MM.1S (cell line): Measurements from ENCODE around the gene SLC48A1.

Experiments used
- DNase-seq: peaks from one replicate; pipeline ENCODE4 v3.0.0-alpha.2; 2015
- H2AFZ ChIP-seq: fragments of 300-600 bp; sonication (generic); 2 replicates; pipeline ENCODE4 v1.6.0; 2016; ENCODE audit warnings: antibody characterized with exemption, low read length
- H3F3A ChIP-seq: fragments of 300-600 bp; sonication (generic); 2 replicates; pipeline ENCODE4 v1.6.1; 2016; ENCODE audit warnings: mild to moderate bottlenecking, antibody characterized with exemption, low read length, moderate library complexity, mixed read lengths; ENCODE audit not compliant: insufficient read depth
- H3K27ac ChIP-seq: fragments of 300-600 bp; sonication (generic); 2 replicates; pipeline ENCODE4 v1.5.1; 2016; ENCODE audit warnings: mild to moderate bottlenecking, low read length
- H3K27me3 ChIP-seq: fragments of 300-600 bp; sonication (generic); replicated peaks from 2 replicates; pipeline ENCODE4 v1.6.0; 2016; ENCODE audit warnings: low read length; ENCODE audit not compliant: insufficient read depth
- H3K36me3 ChIP-seq: fragments of 300-600 bp; sonication (generic); replicated peaks from 2 replicates; pipeline ENCODE4 v1.6.1; 2016; ENCODE audit warnings: mild to moderate bottlenecking, low read length, mixed read lengths; ENCODE audit not compliant: insufficient read depth
- H3K4me1 ChIP-seq: fragments of 300-600 bp; sonication (generic); 2 replicates; pipeline ENCODE4 v1.6.1; 2016; ENCODE audit warnings: low read length, mixed read lengths
- H3K4me2 ChIP-seq: fragments of 300-600 bp; sonication (generic); 2 replicates; pipeline ENCODE4 v1.6.0; 2016; ENCODE audit warnings: low read depth, low read length
- H3K4me3 ChIP-seq: fragments of 300-600 bp; sonication (generic); 2 replicates; pipeline ENCODE4 v1.5.1; 2016; ENCODE audit warnings: low read length, mixed read lengths
- H3K79me2 ChIP-seq: fragments of 300-600 bp; sonication (generic); 2 replicates; pipeline ENCODE4 v1.6.1; 2016; ENCODE audit warnings: mixed run types, low read length, mixed read lengths
- H3K9ac ChIP-seq: fragments of 300-600 bp; sonication (generic); 2 replicates; pipeline ENCODE4 v1.6.1; 2016; ENCODE audit warnings: low read length, mixed read lengths
- H3K9me2 ChIP-seq: fragments of 300-600 bp; sonication (generic); replicated peaks from 2 replicates; pipeline ENCODE4 v1.6.1; 2016; ENCODE audit warnings: mild to moderate bottlenecking, low read length, mixed read lengths; ENCODE audit not compliant: insufficient read depth
- H3K9me3 ChIP-seq: fragments of 300-600 bp; sonication (generic); replicated peaks from 2 replicates; pipeline ENCODE4 v1.6.1; 2016; ENCODE audit warnings: mild to moderate bottlenecking, low read length, mixed read lengths; ENCODE audit not compliant: insufficient read depth
- H4K20me1 ChIP-seq: fragments of 300-600 bp; sonication (generic); 2 replicates; pipeline ENCODE4 v1.6.1; 2016; ENCODE audit warnings: mild to moderate bottlenecking, low read length, moderate library complexity, mixed read lengths; ENCODE audit not compliant: insufficient read depth
- EZH2 ChIP-seq: fragments of 300-600 bp; sonication (generic); optimal IDR thresholded peaks from 2 replicates; pipeline ENCODE3; 2017; ENCODE audit warnings: low read depth, mild to moderate bottlenecking, antibody characterized with exemption, low read length, mixed read lengths
- EZH2phosphoT487 ChIP-seq: fragments of 300-600 bp; sonication (generic); IDR thresholded peaks from 2 replicates; pipeline ENCODE4 v1.6.1; 2018; ENCODE audit warnings: antibody characterized with exemption, low read length
- TF ChIP-seq, protein P1 (sequence below): fragments of 300-600 bp; sonication (generic); IDR thresholded peaks from 2 replicates; pipeline ENCODE4 v1.5.1; 2016; ENCODE audit warnings: antibody characterized with exemption, low read length, mixed read lengths

The SLC48A1 gene

GRCh38 chr12:47762850-47763465 lies 10.1 kb upstream of the SLC48A1 start:
- Histone ChIP-seq H3K9me2 (no peaks in the 10 kb centered on the region), H3K36me3 (no peaks in the 10 kb centered on the region), H3K4me1 (peaks cover 7% of the 10 kb centered on the region), H3K79me2 (no peaks in the 10 kb centered on the region), H3K9me3 (no peaks in the 10 kb centered on the region), H3K9ac (no peak overlapping the region), H3F3A (no peaks in the 10 kb centered on the region), H2AFZ (no peak overlapping the region), H3K27me3 (peaks cover 3% of the 10 kb centered on the region; the same call in 1 of the 2 replicates), H3K4me2 (no peak overlapping the region), H3K4me3 (no peak overlapping the region), H3K27ac (no peak overlapping the region), H4K20me1 (no peaks in the 10 kb centered on the region)
- TF ChIP-seq, protein P1, sequence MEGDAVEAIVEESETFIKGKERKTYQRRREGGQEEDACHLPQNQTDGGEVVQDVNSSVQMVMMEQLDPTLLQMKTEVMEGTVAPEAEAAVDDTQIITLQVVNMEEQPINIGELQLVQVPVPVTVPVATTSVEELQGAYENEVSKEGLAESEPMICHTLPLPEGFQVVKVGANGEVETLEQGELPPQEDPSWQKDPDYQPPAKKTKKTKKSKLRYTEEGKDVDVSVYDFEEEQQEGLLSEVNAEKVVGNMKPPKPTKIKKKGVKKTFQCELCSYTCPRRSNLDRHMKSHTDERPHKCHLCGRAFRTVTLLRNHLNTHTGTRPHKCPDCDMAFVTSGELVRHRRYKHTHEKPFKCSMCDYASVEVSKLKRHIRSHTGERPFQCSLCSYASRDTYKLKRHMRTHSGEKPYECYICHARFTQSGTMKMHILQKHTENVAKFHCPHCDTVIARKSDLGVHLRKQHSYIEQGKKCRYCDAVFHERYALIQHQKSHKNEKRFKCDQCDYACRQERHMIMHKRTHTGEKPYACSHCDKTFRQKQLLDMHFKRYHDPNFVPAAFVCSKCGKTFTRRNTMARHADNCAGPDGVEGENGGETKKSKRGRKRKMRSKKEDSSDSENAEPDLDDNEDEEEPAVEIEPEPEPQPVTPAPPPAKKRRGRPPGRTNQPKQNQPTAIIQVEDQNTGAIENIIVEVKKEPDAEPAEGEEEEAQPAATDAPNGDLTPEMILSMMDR: no peak
- no peak for TF ChIP-seq EZH2phosphoT487
- no peak for TF ChIP-seq EZH2
- DNase-seq: no peak

DNA sequence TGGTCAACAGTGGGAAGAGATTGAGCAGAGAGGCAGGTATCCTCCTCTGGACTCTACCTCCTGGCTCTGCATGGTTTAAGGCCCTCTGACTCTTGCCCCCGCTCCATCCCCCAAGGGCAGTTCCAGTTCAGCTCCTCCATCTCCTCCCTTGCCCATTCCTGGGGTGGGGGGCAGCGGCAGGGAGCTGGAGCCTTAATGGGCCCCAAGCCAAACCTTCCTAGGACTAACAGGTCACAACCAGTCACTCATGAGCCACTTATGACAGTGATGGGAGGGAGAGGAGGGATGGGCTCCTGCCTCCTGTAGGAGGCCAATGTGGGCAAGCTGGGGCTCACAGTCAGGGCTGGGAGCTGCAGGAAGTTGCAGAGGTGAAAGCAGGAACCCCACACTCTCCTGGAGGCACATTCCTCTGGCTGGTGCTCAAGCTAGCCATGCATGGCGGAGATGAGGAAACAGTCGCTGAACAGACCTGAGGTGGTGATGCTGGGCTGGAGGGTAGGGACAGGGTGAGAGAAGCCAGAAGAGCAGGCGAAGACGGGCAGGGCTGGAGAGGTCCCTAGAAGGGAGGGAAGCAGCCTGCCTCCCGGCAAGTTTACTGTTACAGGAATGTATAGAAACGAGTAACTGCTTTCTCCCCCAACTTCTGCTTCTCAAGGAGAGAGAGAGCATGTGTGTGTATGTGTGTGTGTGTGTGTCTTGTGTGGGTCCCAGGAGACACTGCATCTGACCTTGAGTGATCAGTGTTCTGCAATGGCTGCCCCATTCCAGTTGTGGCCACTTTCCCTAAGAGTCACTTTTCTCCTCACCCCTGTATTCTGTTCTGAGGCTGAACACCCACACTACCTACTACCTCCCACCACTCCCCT lies 9.3 kb upstream of the SLC48A1 start:
- no peaks in the 10 kb centered on the region for H3F3A ChIP-seq
- no peak for DNase-seq
- no peaks in the 10 kb centered on the region for H3K9me2 ChIP-seq
- H3K4me2 ChIP-seq: no peak overlapping the region
- peaks cover 4% of the 10 kb centered on the region for H3K4me1 ChIP-seq
- H2AFZ ChIP-seq: no peak overlapping the region
- no peaks in the 10 kb centered on the region for H3K79me2 ChIP-seq
- H3K9me3 ChIP-seq: no peaks in the 10 kb centered on the region
- H3K9ac ChIP-seq: no peak overlapping the region
- no peaks in the 10 kb centered on the region for H4K20me1 ChIP-seq
- no peaks in the 10 kb centered on the region for H3K36me3 ChIP-seq
- H3K27me3 ChIP-seq: peaks cover 3% of the 10 kb centered on the region; the same call in 1 of the 2 replicates
- TF ChIP-seq EZH2 (no peak), EZH2phosphoT487 (no peak)
- TF ChIP-seq, protein P1: no peak
- no peak overlapping the region for H3K27ac ChIP-seq
- H3K4me3 ChIP-seq: no peak overlapping the region

DNA sequence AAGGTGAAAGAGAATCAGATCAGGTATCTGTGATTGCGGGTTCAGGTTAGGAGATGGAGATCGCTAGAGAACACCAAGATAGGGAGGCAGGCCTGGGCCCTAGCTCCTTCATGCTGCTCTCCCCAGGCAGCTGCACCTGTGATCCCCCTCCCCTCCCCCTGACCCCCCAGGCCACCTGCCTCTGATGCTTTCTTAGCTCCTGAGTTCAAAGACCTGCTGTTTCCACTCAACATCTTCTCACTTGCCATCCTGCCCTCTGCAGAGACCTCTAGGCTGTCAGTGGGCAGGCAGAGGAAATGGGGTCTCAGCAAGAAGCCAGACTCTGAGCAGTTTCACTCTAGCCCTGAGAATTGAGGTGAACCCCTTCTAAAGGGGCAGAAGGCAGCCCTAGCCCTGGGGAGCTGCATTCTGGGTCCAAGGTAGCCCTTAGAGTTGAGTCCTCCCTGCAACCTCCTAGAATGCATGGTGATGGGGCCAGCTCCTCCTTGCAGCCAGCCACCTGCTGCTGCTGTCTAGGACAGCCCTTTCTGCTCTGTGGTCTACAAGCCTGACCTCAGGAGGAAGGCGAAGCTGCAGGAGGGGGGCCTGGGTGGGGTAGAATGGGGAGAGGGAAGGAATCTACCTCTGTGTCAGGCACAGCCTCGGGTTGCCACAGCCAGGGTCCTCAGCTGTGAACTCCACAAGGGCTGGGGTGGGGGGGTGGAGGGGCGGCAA lies 6.4 kb upstream of the SLC48A1 start:
- no peak for DNase-seq
- Histone ChIP-seq H3K36me3 (no peaks in the 10 kb centered on the region), H3K27ac (no peak overlapping the region), H3K9me3 (no peaks in the 10 kb centered on the region), H2AFZ (no peak overlapping the region), H3K4me3 (no peak overlapping the region), H3K9ac (no peak overlapping the region), H3K27me3 (no peaks in the 10 kb centered on the region; the same call in 1 of the 2 replicates), H3K9me2 (no peaks in the 10 kb centered on the region), H3K4me1 (peaks cover 4% of the 10 kb centered on the region; the same call in 1 of the 2 replicates), H3F3A (no peaks in the 10 kb centered on the region), H3K4me2 (no peak overlapping the region), H4K20me1 (no peaks in the 10 kb centered on the region), H3K79me2 (no peaks in the 10 kb centered on the region)
- TF ChIP-seq EZH2 (no peak), EZH2phosphoT487 (no peak)
- TF ChIP-seq, protein P1: no peak
